H1 (cell line): ENCODE data around the gene TADA1. TPM values are rescaled to one million over a fixed set of nuclear protein-coding genes. Genes with fewer than 3 reads are reported as not detected.

ENCODE experiments used
- CTCF ChIA-PET: fragments of 300-600 bp; sonication (Branson Sonifier 250); formaldehyde crosslinking; loops from one replicate; lab custom pipeline; 2021; ENCODE audit not compliant: partially characterized antibody; lab: Charles Lee
- POLR2A ChIA-PET: fragments of 300-600 bp; sonication (Branson Sonifier 250); formaldehyde crosslinking; loops from one replicate; lab custom pipeline; 2021; ENCODE audit warnings: inconsistent platforms; ENCODE audit not compliant: partially characterized antibody; lab: Charles Lee
- DNase-seq, 2 experiments: peaks; one replicate each; pipeline versions ENCODE4 v3.0.0 to v3.0.0-alpha.2; 2010 to 2022; ENCODE audit warnings: low spot score in 2 of 2, low read depth in 1 of 2, mixed read lengths in 1 of 2
- FAIRE-seq: peaks from 2 replicates; lab custom pipeline; 2011; peaks lifted over from hg19 to GRCh38; lab: Jason Lieb, UNC
- H2AFZ ChIP-seq: 2 replicates; pipeline ENCODE4 v1.8.1; 2012; ENCODE audit warnings: low read length, inconsistent platforms
- H2AK5ac ChIP-seq: 2 replicates; pipeline ENCODE4 v1.6.1; 2013; ENCODE audit warnings: low read depth, low read length
- H2BK120ac ChIP-seq: replicated peaks from 2 replicates; pipeline ENCODE3; 2013; ENCODE audit warnings: low read depth, low read length, inconsistent platforms
- H2BK12ac ChIP-seq: 2 replicates; pipeline ENCODE4 v1.6.1; 2013; ENCODE audit warnings: low read depth, low read length
- H2BK15ac ChIP-seq: 2 replicates; pipeline ENCODE4 v1.6.1; 2013; ENCODE audit warnings: low read length
- H2BK20ac ChIP-seq: 2 replicates; pipeline ENCODE4 v1.6.1; 2013; ENCODE audit warnings: low read length
- H2BK5ac ChIP-seq: 2 replicates; pipeline ENCODE4 v1.6.1; 2013; ENCODE audit warnings: low read depth, low read length
- H3K14ac ChIP-seq: 2 replicates; pipeline ENCODE4 v1.6.1; 2013; ENCODE audit warnings: inconsistent platforms; ENCODE audit not compliant: insufficient read length
- H3K18ac ChIP-seq: 2 replicates; pipeline ENCODE4 v1.6.1; 2013; ENCODE audit warnings: low read length; ENCODE audit errors: extremely low read depth
- H3K23ac ChIP-seq: 2 replicates; pipeline ENCODE4 v1.6.1; 2013; ENCODE audit warnings: inconsistent platforms; ENCODE audit not compliant: insufficient read length
- H3K23me2 ChIP-seq: 2 replicates; pipeline ENCODE4 v1.6.1; 2013; ENCODE audit warnings: low read depth, low read length
- H3K27ac ChIP-seq: 2 replicates; pipeline ENCODE4 v1.6.1; 2011; ENCODE audit warnings: low read depth, low read length, inconsistent platforms
- H3K27me3 ChIP-seq, 4 experiments: replicated peaks in 1 of 4; 1 replicate in 1 of 4; 2 replicates in 3 of 4; pipeline versions ENCODE4 v1.6.1 to v1.8.1; 2011 to 2013; ENCODE audit warnings: low read length in 3 of 4, mild to moderate bottlenecking in 3 of 4, inconsistent platforms in 2 of 4, mixed read lengths in 2 of 4, moderate library complexity in 1 of 4; ENCODE audit not compliant: control insufficient read depth in 3 of 4, insufficient read depth in 3 of 4; ENCODE audit errors: extremely low read depth in 1 of 4
- H3K36me3 ChIP-seq, 4 experiments: 2 replicates each; pipeline versions ENCODE4 v1.6.1 to v1.8.1; 2011 to 2013; ENCODE audit warnings: mild to moderate bottlenecking in 4 of 4, low read length in 3 of 4, moderate library complexity in 2 of 4, control low read depth in 1 of 4, inconsistent platforms in 1 of 4; ENCODE audit not compliant: insufficient read depth in 4 of 4, control insufficient read depth in 2 of 4
- H3K4ac ChIP-seq: replicated peaks from 2 replicates; pipeline ENCODE3; 2013; ENCODE audit warnings: low read length, low read depth, mixed read lengths, inconsistent platforms; ENCODE audit not compliant: insufficient read length
- H3K4me1 ChIP-seq, 4 experiments: replicated peaks in 1 of 4; 1 replicate in 1 of 4; 2 replicates in 3 of 4; pipeline versions ENCODE4 v1.6.1 to v1.8.1; 2011 to 2013; ENCODE audit warnings: low read length in 3 of 4, inconsistent platforms in 2 of 4, mixed read lengths in 1 of 4; ENCODE audit not compliant: insufficient read depth in 4 of 4, control insufficient read depth in 3 of 4
- H3K4me2 ChIP-seq, 2 experiments: 2 replicates each; pipeline versions ENCODE4 v1.6.1 to v1.8.1; 2011 to 2013; ENCODE audit warnings: low read depth in 2 of 2, low read length in 2 of 2, control low read depth in 1 of 2, inconsistent platforms in 1 of 2, mild to moderate bottlenecking in 1 of 2; ENCODE audit not compliant: insufficient read depth in 1 of 2
- H3K4me3 ChIP-seq, 4 experiments: fragments of 200-600, 300-600 bp in 1 of 4; sonication (generic), shearing (Covaris generic), sonication (Bioruptor Twin) in 1 of 4; 2 replicates each; pipeline versions ENCODE4 v1.5.1 to v1.8.1; 2011 to 2016; ENCODE audit warnings: low read length in 4 of 4, low read depth in 3 of 4, control low read depth in 2 of 4, inconsistent platforms in 2 of 4, mild to moderate bottlenecking in 2 of 4, mixed read lengths in 1 of 4, moderate library complexity in 1 of 4; ENCODE audit not compliant: insufficient read depth in 2 of 4; ENCODE audit errors: extremely low read depth in 1 of 4
- H3K56ac ChIP-seq: replicated peaks from 2 replicates; pipeline ENCODE3; 2013; ENCODE audit warnings: low read depth, mild to moderate bottlenecking, mixed read lengths, low read length, inconsistent platforms; ENCODE audit not compliant: insufficient read length
- H3K79me1 ChIP-seq: 2 replicates; pipeline ENCODE4 v1.6.1; 2013; ENCODE audit warnings: low read depth, low read length, control low read depth
- H3K79me2 ChIP-seq, 2 experiments: 2 replicates each; pipeline versions ENCODE4 v1.6.1 to v1.8.1; 2012 to 2013; ENCODE audit warnings: low read length in 2 of 2, mild to moderate bottlenecking in 2 of 2, inconsistent platforms in 1 of 2; ENCODE audit not compliant: insufficient read depth in 2 of 2, control insufficient read depth in 1 of 2
- H3K9ac ChIP-seq, 4 experiments: replicated peaks in 1 of 4; 1 replicate in 1 of 4; 2 replicates in 3 of 4; pipeline versions ENCODE4 v1.6.1 to v1.8.1; 2011 to 2013; ENCODE audit warnings: low read depth in 3 of 4, low read length in 3 of 4, control low read depth in 2 of 4, mild to moderate bottlenecking in 2 of 4, moderate library complexity in 2 of 4, inconsistent platforms in 1 of 4; ENCODE audit errors: extremely low read depth in 1 of 4
- H3K9me3 ChIP-seq, 2 experiments: 2 replicates each; pipeline versions ENCODE4 v1.6.1 to v1.8.1; 2012 to 2013; ENCODE audit warnings: mild to moderate bottlenecking in 2 of 2, moderate library complexity in 2 of 2, control low read depth in 1 of 2, inconsistent platforms in 1 of 2, low read depth in 1 of 2, low read length in 1 of 2, mixed read lengths in 1 of 2; ENCODE audit not compliant: insufficient read depth in 2 of 2
- H4K20me1 ChIP-seq, 2 experiments: replicated peaks in 1 of 2; 2 replicates each; pipeline versions ENCODE3 to v1.8.1; 2011 to 2013; ENCODE audit warnings: inconsistent platforms in 2 of 2, low read length in 2 of 2, mild to moderate bottlenecking in 1 of 2; ENCODE audit not compliant: insufficient read depth in 2 of 2, control insufficient read depth in 1 of 2
- H4K5ac ChIP-seq: 2 replicates; pipeline ENCODE4 v1.6.1; 2013; ENCODE audit warnings: low read length, low read depth, mixed read lengths, inconsistent platforms; ENCODE audit not compliant: insufficient read length
- H4K8ac ChIP-seq: 2 replicates; pipeline ENCODE4 v1.8.0; 2013; ENCODE audit warnings: mild to moderate bottlenecking, moderate library complexity, low read length, inconsistent platforms; ENCODE audit not compliant: insufficient read depth; ENCODE audit errors: extremely low read depth
- H4K91ac ChIP-seq: replicated peaks from 2 replicates; pipeline ENCODE3; 2013; ENCODE audit warnings: low read length, mixed read lengths, inconsistent platforms; ENCODE audit not compliant: insufficient read length
- CHD1 ChIP-seq: IDR thresholded peaks from 2 replicates; pipeline ENCODE4 v1.6.1; 2012; ENCODE audit warnings: low read depth, low read length, improper control_type of control experiment
- FOSL1 ChIP-seq: IDR thresholded peaks from 2 replicates; pipeline ENCODE4 v1.6.1; 2011; ENCODE audit warnings: mild to moderate bottlenecking, low read depth, low read length, moderate library complexity; ENCODE audit not compliant: insufficient read depth
- HDAC2 ChIP-seq, 2 experiments: fragments of 300-600 bp in 1 of 2; sonication (generic) in 1 of 2; IDR thresholded peaks; 2 replicates each; pipeline ENCODE4 v1.6.1; 2011 to 2012; ENCODE audit warnings: low read depth in 2 of 2, low read length in 2 of 2, mild to moderate bottlenecking in 2 of 2, moderate library complexity in 2 of 2, borderline replicate concordance in 1 of 2, inconsistent platforms in 1 of 2
- HDAC6 ChIP-seq: IDR thresholded peaks from one replicate; pipeline ENCODE4 v1.7.1; 2012; ENCODE audit warnings: low read depth, mild to moderate bottlenecking, inconsistent platforms, low read length, moderate library complexity
- RFX5 ChIP-seq: IDR thresholded peaks from 2 replicates; pipeline ENCODE4 v1.6.1; 2011; ENCODE audit warnings: low read depth, low read length, improper control_type of control experiment, borderline replicate concordance
- SIN3A ChIP-seq, 2 experiments: IDR thresholded peaks in 1 of 2; conservative IDR thresholded peaks in 1 of 2; 2 replicates each; pipeline ENCODE4 v1.6.1; 2011 to 2012; ENCODE audit warnings: low read length in 2 of 2, improper control_type of control experiment in 1 of 2, low read depth in 1 of 2, mild to moderate bottlenecking in 1 of 2
- SIRT6 ChIP-seq: IDR thresholded peaks from one replicate; pipeline ENCODE4 v1.7.1; 2012; ENCODE audit warnings: low read length, inconsistent platforms
- SRF ChIP-seq: IDR thresholded peaks from 2 replicates; pipeline ENCODE4 v1.6.1; 2011; ENCODE audit warnings: mild to moderate bottlenecking, low read depth, low read length, moderate library complexity
- TEAD4 ChIP-seq: IDR thresholded peaks from 2 replicates; pipeline ENCODE4 v1.6.1; 2012; ENCODE audit warnings: low read depth, low read length, inconsistent platforms, mixed read lengths
- WGBS, 2 experiments: shearing (Covaris generic) in 1 of 2; methylation state at CpG; one replicate each; pipeline versions ENCODE4 v1.1.6 to v1.1.7; 2013 to 2015; ENCODE audit warnings: low lambda C conversion rate in 2 of 2, mixed read lengths in 2 of 2, inconsistent platforms in 1 of 2, low coverage in 1 of 2, missing lambda C conversion rate in 1 of 2; ENCODE audit not compliant: insufficient replicate concordance in 2 of 2, insufficient coverage in 1 of 2, insufficient read length in 1 of 2; ENCODE audit errors: extremely low coverage in 1 of 2, missing lambda C conversion rate in 1 of 2; 5-methylcytosine and 5-hydroxymethylcytosine counted together
- polyA plus RNA-seq, 7 experiments: library from polyadenylated mRNA; depleted of rRNA in 3 of 7; stranded (reverse) in 5 of 7; unstranded in 2 of 7; fragments of >200 nt in 5 of 7; fragments of 200-250 nt in 2 of 7; gene quantifications; 1 replicate in 5 of 7; 2 replicates in 1 of 7; 4 replicates in 1 of 7; pipeline versions ENCODE4 v1.2.1 to v1.2.3, GENCODE V29; 2011 to 2013; ENCODE audit warnings: missing spikeins in 2 of 7, mixed read lengths in 2 of 7
- total RNA-seq: library from RNA; stranded (reverse); fragmentation: NEBNext Ultra II Directional; extraction: Animal tissue kit (Norgen Biotek cat#: 25700); gene quantifications from 2 replicates; pipeline ENCODE4 v1.2.1, GENCODE V29; 2021

Gene TADA1
- total and polyA plus RNA-seq, 2 of the 8 experiments (the other 6 are each of a cell fraction or from before 2014, with no cell fraction given), result 21.1 to 23.6 TPM

GRCh38 chr1:166838766-166839599, 37.1 kb downstream of the TADA1 start, which contains the start of gene POGK:
Gene POGK, plus strand, starts transcription at chr1:166839475. Its CDS starts 1,482 bp downstream, at chr1:166840957.
- no peaks in the 10 kb centered on the region for H3K9me3 ChIP-seq
- peaks cover 8% of the 10 kb centered on the region for H3K79me1 ChIP-seq
- peaks cover 0 to 6% of the 10 kb centered on the region in 2 experiments for H4K20me1 ChIP-seq
- H3K23me2 ChIP-seq, result peaks cover 8% of the 10 kb centered on the region
- H3K27me3 ChIP-seq, result no peaks in the 10 kb centered on the region
- H2BK120ac ChIP-seq, result no peak within 1 kb of the TSS
- peak within 1 kb of the TSS; percentile 98 for H2BK5ac ChIP-seq
- H3K4me3 ChIP-seq, result peak within 1 kb of the TSS; percentile 71 to 90 (median 78)
- H3K14ac ChIP-seq, result no peak within 1 kb of the TSS
- peak within 1 kb of the TSS; percentile 96 to 99 for H3K4me2 ChIP-seq
- ChIA-PET POLR2A (interaction anchor here (0.6 to 11.9 kb wide), 12 partner anchors 8 to 873 kb away, joined by 3 to 147 read pairs (median 4); partner anchors contain the start of genes POU2F1 and TADA1), CTCF (interaction anchor here (0.6 to 1.4 kb wide), 3 partner anchors 17 to 222 kb away, joined by 3 to 8 read pairs (median 3); no protein-coding TSS in a partner anchor)
- no peak within 1 kb of the TSS for H2BK20ac ChIP-seq
- peak within 1 kb of the TSS; percentile 88 to 95 (median 92) for H3K9ac ChIP-seq
- no peak within 1 kb of the TSS for H2BK15ac ChIP-seq
- peak within 1 kb of the TSS; percentile 78; the same call in 1 of the 2 replicates for H2AK5ac ChIP-seq
- DNase-seq, result peak; percentile 70 to 84
- peaks cover 27 to 34% (median 33%) of the 10 kb centered on the region in 4 experiments for H3K36me3 ChIP-seq
- peak within 1 kb of the TSS; percentile 94 for H4K5ac ChIP-seq
- H4K8ac ChIP-seq, result peak within 1 kb of the TSS; percentile 94
- H4K91ac ChIP-seq, result peak within 1 kb of the TSS; percentile 93
- peak within 1 kb of the TSS; percentile 88 for H3K27ac ChIP-seq
- H2AFZ ChIP-seq, result peak within 1 kb of the TSS; percentile 89; the same call in 1 of the 2 replicates
- H2BK12ac ChIP-seq, result peak within 1 kb of the TSS; percentile 53; the same call in 1 of the 2 replicates
- peak within 1 kb of the TSS; percentile 100 for H3K18ac ChIP-seq
- peaks cover 0 to 14% (median 3%) of the 10 kb centered on the region in 4 experiments; a peak in 5 of 7 replicates for H3K4me1 ChIP-seq
- FAIRE-seq, result no peak
- H3K79me2 ChIP-seq, result peaks cover 0 to 37% of the 10 kb centered on the region in 2 experiments; a peak in 3 of 4 replicates
- H3K4ac ChIP-seq, result peak within 1 kb of the TSS; percentile 79
- no peak within 1 kb of the TSS for H3K23ac ChIP-seq
- peak within 1 kb of the TSS; percentile 67 for H3K56ac ChIP-seq
- 4% methylated on average over 44 of the region's 63 CpGs; no CpG with 5 or more reads in 1 of the 2 experiments for WGBS, 2 experiments
- TF ChIP-seq HDAC2 (IDR thresholded peaks at IDR 0.05; ENCODE audit: borderline replicate concordance in 1 of 2, low read depth in 2 of 2, low read length in 2 of 2) (peak in 1 of 2 experiments; percentile 40; a peak in 1 of 4 replicates), RFX5 (no peak), TEAD4 (0 out of 2 replicates have a peak, but pooled peaks have one; percentile 8), SIN3A (conservative IDR thresholded peaks at IDR 0.05 in 1 of 2, IDR thresholded peaks at IDR 0.05 in 1 of 2; ENCODE audit: low read depth in 1 of 2, low read length in 2 of 2) (peak; percentile 33 to 42; a peak in 1 of 4 replicates), FOSL1 (no peak), CHD1 (no peak), HDAC6 (peak; percentile 13), SIRT6 (no peak), SRF (no peak)
